HG03442 (cell line): ENCODE data around the gene ITGB3BP.
"Not testable (repeated sequence)": the region's sequence is repeated elsewhere in the genome, so short reads cannot be mapped to it uniquely, and the experiment has no call there.

ENCODE experiments used
- ATAC-seq: cut with Tn5 transposase; IDR thresholded peaks from one replicate; pipeline ENCODE4 v1.9.1; 2021; ENCODE audit warnings: mild to moderate bottlenecking, moderate library complexity; ENCODE audit not compliant: unreplicated experiment

The ITGB3BP gene, protein sequence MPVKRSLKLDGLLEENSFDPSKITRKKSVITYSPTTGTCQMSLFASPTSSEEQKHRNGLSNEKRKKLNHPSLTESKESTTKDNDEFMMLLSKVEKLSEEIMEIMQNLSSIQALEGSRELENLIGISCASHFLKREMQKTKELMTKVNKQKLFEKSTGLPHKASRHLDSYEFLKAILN

DNA sequence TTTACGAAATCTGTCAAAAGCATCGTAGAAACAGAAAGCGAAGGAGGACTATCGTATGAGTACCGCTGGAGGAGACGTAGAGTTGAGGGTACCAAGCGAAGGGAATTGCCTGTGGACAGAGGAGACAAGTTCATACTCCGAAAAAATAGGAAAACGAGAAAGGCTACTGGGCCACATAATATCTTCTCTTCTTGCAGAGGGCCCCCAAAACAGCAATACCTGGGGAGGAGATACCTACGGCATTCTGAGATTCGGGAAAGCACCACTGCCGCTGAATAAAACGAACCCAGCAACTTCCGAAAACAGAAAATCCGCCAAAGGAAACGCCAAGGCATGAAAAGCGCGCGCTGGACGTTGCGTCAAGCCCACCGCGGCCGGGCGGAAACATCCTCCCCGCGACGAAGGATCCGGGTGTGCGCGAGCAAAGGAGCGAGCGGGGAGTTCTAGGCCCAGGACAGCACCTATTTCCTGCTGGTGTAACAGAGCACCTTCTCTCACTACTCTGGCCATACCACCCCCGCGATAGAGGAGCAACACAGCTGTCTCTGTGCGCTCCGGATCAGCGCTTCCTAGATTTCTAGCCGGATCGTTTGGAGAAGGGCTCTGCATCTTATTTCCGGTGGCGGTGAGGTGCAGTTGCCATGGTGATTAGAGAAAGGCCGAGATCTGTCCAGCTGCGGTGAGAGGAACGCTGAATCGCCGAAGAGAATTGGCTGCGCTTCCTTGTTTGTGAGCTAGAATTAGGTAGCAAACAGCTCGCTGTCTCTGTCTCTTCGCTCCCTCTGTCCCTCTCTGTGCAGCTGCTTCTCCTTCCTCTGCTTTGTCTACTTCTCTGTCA, at the start of gene ITGB3BP, which contains the start of gene EFCAB7:
Gene ITGB3BP, minus strand, starts transcription at position 335 of the 838 bp plus-strand sequence. Its CDS starts 92 bp downstream, at position 243.
Gene EFCAB7, plus strand, starts transcription at position 635 of the 838 bp plus-strand sequence. CDS start 2,048 bp downstream, outside the sequence.
- ATAC-seq, result peak; percentile 92

DNA sequence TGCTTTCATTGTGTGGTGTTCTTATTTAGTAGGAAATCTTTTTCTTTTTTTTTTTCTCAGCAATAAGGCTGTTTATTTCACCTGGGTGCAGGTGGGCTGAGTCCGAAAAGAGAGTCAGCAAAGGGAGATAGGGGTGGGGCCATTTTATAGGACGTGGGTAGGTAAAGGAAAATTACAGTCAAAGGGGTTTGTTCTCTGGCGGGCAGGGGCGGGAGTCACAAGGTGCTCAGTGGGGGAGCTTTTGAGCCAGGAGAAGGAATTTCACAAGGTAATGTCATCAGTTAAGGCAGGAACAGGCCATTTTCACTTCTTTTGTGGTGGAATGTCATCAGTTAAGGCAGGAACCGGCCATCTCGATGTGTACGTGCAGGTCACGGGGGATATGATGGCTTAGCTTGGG, 49.7 kb upstream of the ITGB3BP start:
- ATAC-seq, result not testable (repeated sequence)

DNA sequence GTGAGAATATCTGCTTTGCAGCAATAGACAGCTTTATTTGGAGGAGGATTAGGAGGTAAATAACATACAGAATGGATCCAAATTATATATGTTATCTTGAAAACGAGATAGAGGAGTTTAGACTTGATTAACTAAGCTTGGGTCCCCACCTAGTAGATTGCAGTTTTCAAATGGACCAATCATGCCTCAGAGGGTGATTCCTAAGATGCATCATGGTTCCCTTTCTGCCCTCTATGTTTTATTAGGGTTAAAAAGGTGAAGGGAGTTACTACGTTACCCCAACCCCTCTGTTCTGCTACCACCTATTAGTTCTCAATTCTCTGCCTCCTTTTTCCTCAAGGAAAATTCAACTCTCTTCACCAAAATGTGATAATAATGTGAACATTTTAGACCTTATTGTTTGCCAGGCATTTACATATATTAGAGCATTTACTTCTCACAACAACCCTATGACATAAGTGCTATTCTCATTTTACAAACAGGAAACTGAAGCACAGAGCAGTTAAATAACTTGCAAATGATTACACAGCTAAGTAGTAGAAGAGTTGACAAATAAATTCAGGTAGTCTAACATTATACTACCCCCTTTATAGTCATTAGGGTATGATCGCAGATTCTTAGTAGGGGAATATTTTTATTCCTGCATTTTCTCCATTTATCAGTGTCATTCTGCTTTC, 46.8 kb upstream of the ITGB3BP start:
- ATAC-seq, result no peak

DNA sequence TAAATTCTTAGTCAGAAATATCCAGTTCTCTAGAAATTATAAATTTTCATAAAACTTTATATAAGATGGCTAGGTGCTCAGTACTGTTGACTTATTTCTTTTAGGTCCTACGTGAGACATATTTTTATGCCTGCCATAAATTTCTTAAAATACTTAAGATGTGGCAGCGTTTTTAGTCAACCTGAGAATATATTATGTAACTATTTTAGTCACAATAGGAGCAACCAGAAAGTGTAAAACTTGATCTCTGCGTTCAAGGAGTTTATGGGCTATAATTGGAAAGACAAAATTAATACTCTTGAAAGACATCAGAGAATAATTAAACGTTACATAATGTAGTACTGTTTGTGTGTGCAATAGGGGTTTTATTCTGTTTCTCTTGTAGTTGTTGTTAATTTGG, 46.0 kb upstream of the ITGB3BP start:
- no peak for ATAC-seq

DNA sequence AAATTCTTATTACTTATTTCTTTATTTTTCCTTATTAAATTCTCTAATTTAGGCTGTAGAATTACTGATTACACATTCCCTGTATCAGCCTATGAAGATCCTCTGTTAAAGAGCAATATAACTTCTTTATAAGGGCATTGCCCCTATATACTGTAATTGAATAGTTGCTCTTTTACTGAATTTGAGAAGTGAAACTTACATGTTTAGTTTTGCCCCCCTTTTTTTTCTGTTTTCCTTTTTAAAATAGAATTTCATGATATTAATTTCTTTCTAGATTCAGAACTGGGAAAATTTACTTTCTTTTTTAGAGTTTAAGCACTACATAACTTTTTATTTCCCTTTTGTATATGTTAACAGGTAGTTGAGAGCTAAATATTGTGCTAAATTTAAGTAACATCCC, 40.7 kb upstream of the ITGB3BP start:
- no peak for ATAC-seq

DNA sequence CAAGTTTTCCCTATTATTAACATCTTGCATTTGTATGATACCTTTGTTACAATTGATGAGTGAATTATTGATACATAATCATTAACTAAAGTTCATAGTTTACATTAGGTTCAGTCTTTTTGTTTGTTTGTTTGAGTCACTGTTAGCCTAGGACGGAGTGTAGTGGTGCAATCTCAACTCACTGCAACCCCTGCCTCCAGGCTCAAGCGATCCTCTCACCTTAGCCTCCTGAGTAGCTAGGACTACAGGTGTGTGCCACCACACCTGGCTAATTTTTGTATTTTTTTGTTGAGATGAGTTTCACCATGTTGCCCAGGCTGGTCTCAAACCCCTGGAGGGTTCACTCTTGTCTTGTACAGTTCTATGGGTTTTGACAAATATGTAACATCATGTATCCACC, 36.3 kb upstream of the ITGB3BP start:
- no peak for ATAC-seq

DNA sequence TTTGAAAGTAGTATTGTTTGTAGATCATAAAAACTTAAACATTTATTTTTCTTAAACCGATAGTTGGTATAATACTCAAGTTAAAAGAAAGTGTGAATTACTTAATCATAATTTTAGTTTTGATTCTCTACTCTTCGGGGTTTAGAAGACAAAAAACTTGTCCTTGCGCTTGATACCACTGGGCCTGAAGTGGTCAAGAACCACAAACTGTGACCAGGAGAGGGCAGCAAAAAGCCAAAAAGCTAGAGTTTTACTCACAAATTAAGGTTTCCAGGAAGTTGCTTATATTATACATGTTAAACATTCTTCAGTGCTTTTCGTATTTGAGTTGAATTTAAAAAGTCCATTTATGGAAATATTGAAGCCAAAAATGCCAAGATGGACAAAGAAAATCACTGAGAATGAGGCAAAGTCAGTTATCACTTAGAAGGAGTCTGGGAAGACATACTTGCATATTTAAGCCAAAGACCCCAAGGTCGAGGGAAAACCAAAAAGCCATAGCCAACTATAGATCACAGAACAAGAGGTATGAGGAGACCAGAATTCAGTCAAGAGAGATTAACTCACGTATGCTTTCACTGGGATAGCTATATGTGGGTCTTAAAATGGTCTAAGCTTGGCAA, 34.5 kb upstream of the ITGB3BP start:
- no peak for ATAC-seq

DNA sequence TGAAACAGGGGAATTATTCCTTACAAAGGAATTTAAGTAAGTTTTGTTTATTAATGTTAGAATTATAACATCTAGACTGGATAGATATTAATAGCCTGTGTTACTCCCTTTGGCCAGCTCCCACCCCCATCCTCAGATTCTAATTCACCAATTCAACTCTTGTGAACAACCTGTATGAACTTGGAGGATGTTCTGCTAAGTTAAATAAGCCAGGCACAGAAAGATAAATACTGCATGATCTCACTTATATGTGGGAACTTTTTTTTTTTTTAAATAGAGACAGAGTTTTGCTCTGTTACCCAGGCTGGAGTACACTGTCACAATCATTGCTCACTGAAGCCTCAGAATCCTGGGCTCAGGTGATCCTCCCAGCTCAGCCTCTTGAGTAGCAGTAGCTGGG, 32.5 kb upstream of the ITGB3BP start:
- no peak for ATAC-seq

DNA sequence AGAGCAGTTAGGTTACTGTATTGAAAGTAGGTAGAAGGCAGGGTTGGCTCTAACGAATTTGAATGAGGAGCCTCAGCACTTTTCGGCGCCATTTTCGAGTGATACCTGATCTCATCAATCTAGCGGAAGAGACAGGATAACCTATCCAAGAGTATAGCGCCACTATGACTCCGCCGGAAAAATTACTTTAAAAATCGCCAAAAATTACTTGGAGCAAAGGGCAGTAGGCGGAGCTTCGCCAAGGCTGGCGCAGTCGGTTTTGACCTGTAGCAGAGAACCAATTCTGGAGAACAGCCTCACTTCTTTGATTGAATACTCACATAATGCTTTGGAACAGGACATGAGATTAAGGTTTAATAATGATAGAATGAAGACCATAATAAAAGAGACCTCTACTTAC, 25.9 kb upstream of the ITGB3BP start:
- no peak for ATAC-seq

DNA sequence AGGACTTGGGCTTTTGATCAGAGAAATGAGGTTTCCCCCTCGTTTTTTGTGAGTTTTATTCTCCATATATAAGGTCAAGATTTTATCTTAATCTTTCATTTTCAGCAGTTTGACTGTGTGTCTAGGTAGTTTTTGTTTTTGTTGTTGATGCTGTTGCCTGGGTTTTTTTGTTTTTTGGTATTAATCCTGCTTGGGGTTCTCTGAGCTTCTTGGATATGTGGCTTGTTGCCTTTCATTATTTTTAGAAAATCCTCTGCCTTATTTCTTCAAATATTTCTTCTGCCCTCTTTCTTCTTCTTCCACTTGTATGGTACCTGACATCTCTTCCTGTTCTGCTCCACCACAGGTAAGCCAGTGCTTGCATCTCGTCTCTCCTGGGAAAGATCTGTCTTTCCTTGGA, 25.3 kb upstream of the ITGB3BP start:
- ATAC-seq, result no peak

DNA sequence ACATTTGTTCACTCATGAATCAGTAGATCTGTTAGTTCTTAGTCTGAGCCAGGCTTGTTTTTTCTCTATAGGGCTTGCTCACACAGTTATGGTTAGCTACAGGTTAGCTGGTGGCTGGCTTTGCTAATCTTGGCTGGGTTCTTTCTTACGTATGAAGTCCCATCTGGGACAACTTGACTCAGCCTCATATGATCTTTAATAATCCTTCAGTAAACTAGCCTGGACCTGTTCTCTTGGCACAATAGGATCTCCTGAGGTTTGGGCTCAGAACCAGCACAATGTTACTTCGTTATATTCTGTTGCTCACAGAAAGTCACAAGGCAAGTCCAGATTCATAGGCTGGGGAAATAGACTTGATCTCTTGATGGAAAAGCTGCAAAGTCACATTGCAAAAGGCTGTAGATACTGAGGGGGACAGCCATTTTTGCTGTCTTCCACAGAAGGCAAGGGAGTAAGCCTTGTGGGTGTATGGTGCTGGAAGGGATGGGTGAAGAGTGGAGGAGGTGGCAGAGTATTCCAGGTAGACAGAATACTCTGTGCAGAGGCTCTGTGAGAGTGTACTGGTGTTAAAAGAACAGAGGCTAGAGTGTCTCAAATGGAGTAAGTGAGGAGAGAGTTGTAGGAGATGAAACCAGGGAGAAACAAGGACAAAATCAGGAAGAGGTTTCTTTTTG, 24.7 kb upstream of the ITGB3BP start:
- no peak for ATAC-seq

DNA sequence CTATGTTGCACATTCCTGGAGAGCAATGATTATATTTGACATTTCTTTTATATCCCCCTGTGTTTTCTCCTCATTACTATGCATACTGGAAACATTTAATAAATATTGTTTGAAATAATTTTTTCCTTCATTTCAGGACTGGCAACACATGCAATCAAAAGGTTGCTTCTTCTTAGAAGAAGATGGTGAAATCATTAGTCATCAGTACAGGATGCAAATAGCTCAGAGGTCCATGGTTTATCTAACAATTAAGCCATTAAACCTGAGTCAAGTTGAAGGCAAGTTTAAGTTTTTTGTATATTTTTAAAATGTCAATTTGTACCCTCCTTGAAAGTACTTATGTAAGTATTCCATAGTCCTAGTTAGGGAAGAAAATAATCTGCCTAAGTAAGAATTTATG, 22.8 kb upstream of the ITGB3BP start:
- ATAC-seq, result no peak

DNA sequence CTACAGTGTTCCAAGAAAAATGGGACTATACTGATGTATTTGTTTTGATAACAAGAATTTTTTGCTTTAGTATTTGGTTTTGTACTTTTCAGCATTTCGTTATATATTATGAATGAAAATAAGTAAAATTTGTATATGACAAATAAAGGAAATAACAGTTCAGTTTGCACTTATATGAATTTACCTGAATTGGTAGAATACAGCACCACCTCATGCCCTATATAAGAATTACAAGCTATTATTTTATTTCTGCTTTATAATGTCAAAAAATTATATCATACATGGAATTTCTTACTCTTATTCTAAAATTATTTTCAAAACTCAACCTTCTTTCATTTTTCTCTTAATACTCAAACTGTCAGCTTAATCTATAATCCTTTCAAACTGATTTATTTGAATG, 14.9 kb upstream of the ITGB3BP start:
- no peak for ATAC-seq

DNA sequence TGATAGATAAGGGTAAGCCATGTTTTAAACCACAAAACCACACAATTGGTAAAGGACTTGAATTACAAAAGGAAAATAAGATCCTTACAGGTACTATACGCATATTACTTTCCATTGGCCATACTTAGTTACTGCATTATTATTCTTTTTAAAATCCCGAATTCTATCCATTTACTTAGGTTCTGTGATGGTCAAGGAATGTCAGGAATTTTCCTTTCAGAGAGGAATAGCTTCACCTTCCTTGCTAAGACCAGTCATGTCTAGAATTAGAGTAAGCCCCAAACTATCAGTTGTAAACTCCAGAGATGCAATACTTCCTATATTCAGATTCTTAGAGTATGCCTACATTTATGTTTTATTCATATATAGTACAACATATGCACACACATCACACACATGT, 14.0 kb upstream of the ITGB3BP start:
- ATAC-seq, result no peak

DNA sequence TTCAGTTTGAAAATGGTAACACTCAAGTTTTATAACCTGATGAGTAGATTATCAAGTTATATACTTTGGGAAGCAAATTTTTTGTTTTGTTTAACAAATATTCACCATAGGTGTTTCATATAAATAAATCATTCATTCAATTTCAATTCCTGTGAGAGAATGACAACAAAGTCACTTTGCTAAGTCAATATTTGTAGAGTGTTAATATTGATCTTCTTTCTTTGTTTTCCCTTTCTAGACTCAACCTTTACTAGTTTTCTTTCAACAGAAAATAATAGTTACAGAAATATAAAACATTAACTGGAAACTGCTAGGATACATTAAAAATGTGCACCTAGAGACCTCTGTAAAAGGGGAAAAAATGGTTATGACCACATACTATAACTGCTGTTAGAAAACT, 11.4 kb upstream of the ITGB3BP start:
- no peak for ATAC-seq

DNA sequence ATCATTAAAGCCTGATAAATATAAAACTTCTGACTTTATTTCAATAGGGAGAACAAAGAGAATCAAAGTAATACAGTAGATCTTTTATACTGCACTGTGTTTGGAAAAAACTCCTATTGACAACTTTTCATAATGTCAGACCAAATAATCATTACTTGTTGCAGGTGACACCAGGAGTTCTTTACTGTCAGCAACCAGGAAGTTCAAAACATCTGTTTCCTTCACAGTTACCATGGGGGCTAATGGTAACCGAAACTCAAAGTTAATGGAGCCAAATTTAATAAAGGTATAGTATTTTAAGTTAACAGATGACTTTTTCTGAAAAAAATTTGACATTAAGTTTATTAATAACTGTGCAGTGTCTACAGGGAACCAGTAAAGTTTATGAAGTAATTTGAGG, 10.9 kb upstream of the ITGB3BP start:
- ATAC-seq, result no peak

DNA sequence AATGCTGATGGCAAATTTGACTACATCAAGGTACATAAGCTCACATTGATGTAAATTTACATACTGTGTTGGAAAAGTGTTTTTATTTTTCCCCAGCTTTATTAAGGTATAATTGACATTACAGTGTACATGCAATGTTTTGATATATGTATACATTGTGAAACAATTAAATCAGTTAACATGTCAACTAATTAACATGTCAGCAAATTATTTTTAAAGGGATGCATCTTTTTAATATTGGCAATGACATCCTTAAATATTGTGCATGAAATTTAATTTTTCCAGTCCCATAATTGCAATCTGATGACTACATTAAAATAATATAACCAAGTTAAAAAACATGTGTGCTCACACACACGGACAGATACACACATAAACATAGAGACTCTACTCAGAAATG, 9.7 kb upstream of the ITGB3BP start:
- ATAC-seq, result no peak

DNA sequence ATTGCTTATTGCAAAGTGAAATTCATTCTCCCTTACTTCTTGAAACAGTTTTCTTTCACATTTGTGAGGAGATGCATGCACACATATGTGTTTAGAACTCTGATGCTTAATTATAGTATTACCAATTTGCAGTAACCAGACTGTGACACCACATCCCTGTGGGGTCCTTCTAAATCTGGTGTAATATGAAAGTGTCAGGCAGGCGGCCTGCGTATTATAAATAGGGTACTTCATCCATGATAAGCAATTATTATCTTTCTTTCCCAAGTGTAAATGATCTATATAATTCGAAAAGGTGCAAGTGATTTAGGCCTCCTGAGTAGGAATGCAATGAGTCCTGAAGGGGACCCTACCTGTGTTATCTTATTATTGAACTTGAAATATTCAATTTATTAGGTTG, 1.2 kb upstream of the ITGB3BP start:
- ATAC-seq, result no peak

DNA sequence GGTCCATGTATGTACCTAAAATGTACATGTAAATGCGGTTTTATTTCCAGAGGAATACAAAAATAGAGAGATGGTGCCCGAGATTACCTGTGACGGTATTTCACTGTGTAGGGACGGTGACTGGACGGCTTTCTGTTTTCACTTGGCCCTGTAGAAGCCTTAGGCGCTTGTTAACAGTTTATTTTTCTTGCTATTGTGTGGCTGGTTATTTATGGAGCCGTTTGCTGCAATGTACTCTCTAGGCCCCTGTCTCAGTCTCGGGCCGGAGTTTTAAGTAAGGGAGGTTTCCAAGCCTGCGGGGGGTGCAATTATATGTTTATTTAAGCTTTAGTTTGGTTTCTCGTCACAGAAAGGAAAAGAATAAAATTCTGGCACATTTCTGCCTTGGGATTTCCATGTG, 713 bp upstream of the ITGB3BP start:
- ATAC-seq, result peak; percentile 10

DNA sequence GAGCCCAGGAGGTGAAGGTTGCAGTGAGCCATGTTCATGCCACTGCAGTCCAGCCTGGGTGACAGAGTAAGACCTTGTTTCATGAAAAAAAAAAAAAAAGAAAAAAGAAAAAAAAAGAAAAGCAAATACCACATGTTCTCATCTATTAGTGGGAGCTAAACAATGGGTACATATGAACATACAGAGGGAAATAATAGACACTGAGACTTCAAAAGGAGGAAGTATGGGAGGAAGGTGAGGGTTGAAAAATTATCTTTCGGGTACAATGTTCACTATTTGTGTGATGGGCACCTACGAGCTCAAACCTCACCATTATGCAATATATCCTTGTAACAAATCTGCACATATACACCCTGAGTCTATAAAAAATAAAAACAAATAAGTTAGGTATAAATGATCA, 6.4 kb downstream of the ITGB3BP start:
- no peak for ATAC-seq

DNA sequence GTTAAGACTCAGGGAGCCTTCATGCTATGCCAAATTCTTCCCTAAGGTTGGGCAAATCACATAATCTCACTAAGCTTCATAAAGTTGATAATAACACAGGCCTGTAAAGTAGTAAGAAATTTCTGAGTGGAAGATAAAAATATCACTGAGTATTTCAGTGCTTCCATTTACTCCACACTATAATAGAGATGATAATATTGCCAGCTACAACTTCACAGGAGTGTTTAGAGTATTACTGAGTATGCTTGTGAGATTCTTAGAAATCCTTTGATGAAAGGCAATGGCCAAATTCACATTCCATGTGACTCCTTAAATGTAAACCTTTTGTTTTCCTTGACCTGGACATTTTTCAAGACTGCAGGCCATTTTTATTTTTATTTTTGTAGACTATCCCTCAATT, 10.4 kb downstream of the ITGB3BP start:
- ATAC-seq, result no peak
